ENCODE measurements around the gene ELFN2.

The ELFN2 gene

GRCh38 chr22:37407856-37408255, 19.4 kb downstream of the ELFN2 start:
- ChIA-PET CTCF (no interaction called here), POLR2A (no interaction called here)
- no peaks in the 10 kb centered on the region for H3K36me3 ChIP-seq (ENCODE audit: control insufficient read depth in 2 of 2, insufficient read depth in 1 of 2, low read length in 2 of 2)
- H3K27ac ChIP-seq (ENCODE audit: extremely low read depth, low read depth, low read length), result no peak overlapping the region
- TF ChIP-seq ZBTB44 (tag by site-specific recombination; IDR thresholded peaks at IDR 0.05) (no peak), ZNF558 (tag by site-specific recombination; IDR thresholded peaks at IDR 0.05) (no peak), ZNF184 (tag by site-specific recombination; IDR thresholded peaks at IDR 0.05) (no peak), ZSCAN18 (tag by site-specific recombination; IDR thresholded peaks at IDR 0.05) (no peak), TCF7L2 (IDR thresholded peaks at IDR 0.05; ENCODE audit: borderline replicate concordance, low read depth, low read length) (no peak), BCL11B (tag by site-specific recombination; IDR thresholded peaks at IDR 0.05; ENCODE audit: low read depth) (no peak), EGR2 (tag by site-specific recombination; IDR thresholded peaks at IDR 0.05; ENCODE audit: low read depth) (no peak), ZEB2 (tag by site-specific recombination; IDR thresholded peaks at IDR 0.05) (no peak), ZNF548 (tag by site-specific recombination; IDR thresholded peaks at IDR 0.05) (no peak), MEIS1 (CRISPR knock-in tag; IDR thresholded peaks at IDR 0.05; ENCODE audit: borderline replicate concordance) (no peak), ZBTB7A (tag by site-specific recombination; IDR thresholded peaks at IDR 0.05; ENCODE audit: low read depth) (no peak), ZNF114 (tag by site-specific recombination; IDR thresholded peaks at IDR 0.05) (no peak), ZNF121 (tag by site-specific recombination; IDR thresholded peaks at IDR 0.05) (no peak), ZNF660 (tag by site-specific recombination; IDR thresholded peaks at IDR 0.05) (no peak), ZNF19 (tag by site-specific recombination; IDR thresholded peaks at IDR 0.05; ENCODE audit: low read depth) (no peak), YY1 (tag by site-specific recombination; IDR thresholded peaks at IDR 0.05) (no peak), ZNF518A (tag by site-specific recombination; conservative IDR thresholded peaks at IDR 0.05; ENCODE audit: low read depth) (no peak), ZNF175 (tag by site-specific recombination; IDR thresholded peaks at IDR 0.05) (no peak)
- no peaks in the 10 kb centered on the region for H3K9me3 ChIP-seq (ENCODE audit: control insufficient read depth, insufficient read depth, low read depth, low read length)
- no peak overlapping the region for H3K4me3 ChIP-seq (ENCODE audit: low read depth, low read length)
- H3K4me1 ChIP-seq (ENCODE audit: control insufficient read depth, insufficient read depth, low read length), result no peaks in the 10 kb centered on the region
